ENCODE measurements around the gene ARL14EPL.
"Not testable (repeated sequence)": the region's sequence is repeated elsewhere in the genome, so short reads cannot be mapped to it uniquely, and the experiment has no call there.

DNA sequence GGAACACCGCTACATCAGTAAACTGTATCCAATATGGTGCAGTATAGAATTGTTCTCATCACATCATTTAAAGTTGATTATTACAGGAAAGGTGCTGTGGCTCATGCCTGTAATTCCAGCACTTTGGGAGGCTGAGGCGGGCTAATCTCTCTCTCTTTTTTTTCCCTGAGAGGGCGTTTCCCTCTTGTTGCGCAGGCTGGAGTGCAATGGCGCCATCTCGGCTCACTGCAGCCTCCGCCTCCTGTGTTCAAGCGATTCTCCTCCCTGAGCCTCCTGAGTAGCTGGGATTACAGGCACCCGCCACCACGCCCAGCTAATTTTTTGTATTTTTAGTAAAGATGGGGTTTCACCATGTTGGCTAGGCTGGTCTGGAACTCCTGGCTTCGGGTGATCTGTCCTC, 54.0 kb downstream of the ARL14EPL start:
- TF ChIP-seq, protein P1, sequence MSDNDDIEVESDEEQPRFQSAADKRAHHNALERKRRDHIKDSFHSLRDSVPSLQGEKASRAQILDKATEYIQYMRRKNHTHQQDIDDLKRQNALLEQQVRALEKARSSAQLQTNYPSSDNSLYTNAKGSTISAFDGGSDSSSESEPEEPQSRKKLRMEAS (IDR thresholded peaks at IDR 0.05; ENCODE audit: insufficient read depth, insufficient read length), result not testable (repeated sequence)
- not testable (repeated sequence) for TF ChIP-seq POLR2AphosphoS5 (IDR thresholded peaks at IDR 0.05; ENCODE audit: insufficient read depth, low read depth, low read length); POLR2A (IDR thresholded peaks at IDR 0.05; ENCODE audit: low read depth, low read length); EZH2 (IDR thresholded peaks at IDR 0.05; ENCODE audit: borderline replicate concordance, low read depth, low read length, severe bottlenecking); JUN (IDR thresholded peaks at IDR 0.05; ENCODE audit: borderline replicate concordance, insufficient read depth, insufficient read length, low read depth); FOS (IDR thresholded peaks at IDR 0.05; ENCODE audit: borderline replicate concordance, insufficient read depth, low read length)
- TF ChIP-seq, protein P2, sequence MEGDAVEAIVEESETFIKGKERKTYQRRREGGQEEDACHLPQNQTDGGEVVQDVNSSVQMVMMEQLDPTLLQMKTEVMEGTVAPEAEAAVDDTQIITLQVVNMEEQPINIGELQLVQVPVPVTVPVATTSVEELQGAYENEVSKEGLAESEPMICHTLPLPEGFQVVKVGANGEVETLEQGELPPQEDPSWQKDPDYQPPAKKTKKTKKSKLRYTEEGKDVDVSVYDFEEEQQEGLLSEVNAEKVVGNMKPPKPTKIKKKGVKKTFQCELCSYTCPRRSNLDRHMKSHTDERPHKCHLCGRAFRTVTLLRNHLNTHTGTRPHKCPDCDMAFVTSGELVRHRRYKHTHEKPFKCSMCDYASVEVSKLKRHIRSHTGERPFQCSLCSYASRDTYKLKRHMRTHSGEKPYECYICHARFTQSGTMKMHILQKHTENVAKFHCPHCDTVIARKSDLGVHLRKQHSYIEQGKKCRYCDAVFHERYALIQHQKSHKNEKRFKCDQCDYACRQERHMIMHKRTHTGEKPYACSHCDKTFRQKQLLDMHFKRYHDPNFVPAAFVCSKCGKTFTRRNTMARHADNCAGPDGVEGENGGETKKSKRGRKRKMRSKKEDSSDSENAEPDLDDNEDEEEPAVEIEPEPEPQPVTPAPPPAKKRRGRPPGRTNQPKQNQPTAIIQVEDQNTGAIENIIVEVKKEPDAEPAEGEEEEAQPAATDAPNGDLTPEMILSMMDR (IDR thresholded peaks at IDR 0.05; ENCODE audit: extremely low read depth in 1 of 2, insufficient read depth in 1 of 2, low read depth in 1 of 2, low read length in 2 of 2), result not testable (repeated sequence)
